K562 (cell line): Measurements from ENCODE around the gene MKRN2OS. TPM values are rescaled to one million over a fixed set of nuclear protein-coding genes. Genes with fewer than 3 reads are reported as not detected.

Source experiments
- ATAC-seq: fragments of 200-7000 bp; cut with Tn5 transposase; 3 replicates; pipeline ENCODE4 v1.9.1; 2020; ENCODE audit warnings: moderate library complexity
- BruUV-seq: library from RNA; stranded (reverse); fragments of 400-500 nt; replicated peaks from 2 replicates; lab custom pipeline; 2021; lab: Mats Ljungman, UMichigan
- CTCF ChIA-PET: fragments of 300-600 bp; formaldehyde crosslinking; extraction: SDS; loops from one replicate; lab custom pipeline; 2021; ENCODE audit warnings: low intra/inter-chr PET ratio; lab: Yijun Ruan, JAX
- POLR2A ChIA-PET: fragments of 300-600, 350-650 bp; sonication (Branson Sonifier 250); formaldehyde crosslinking; extraction: SDS; loops from one replicate; lab custom pipeline; 2021; ENCODE audit warnings: antibody characterized with exemption, inconsistent platforms; lab: Yijun Ruan, JAX
- DNase-seq, 4 experiments: peaks; one replicate each; pipeline versions ENCODE4 v3.0.0 to v3.0.0-alpha.2; 2011 to 2018; ENCODE audit warnings: low spot score in 3 of 4, mixed read lengths in 3 of 4; ENCODE audit errors: extremely low read depth in 1 of 4
- FAIRE-seq: peaks from 2 replicates; lab custom pipeline; 2011; peaks lifted over from hg19 to GRCh38; lab: Jason Lieb, UNC
- H2AFZ ChIP-seq: 2 replicates; pipeline ENCODE4 v1.6.0; 2011; ENCODE audit warnings: low read depth, low read length, control low read depth, inconsistent platforms
- H3K27ac ChIP-seq: fragments of 200-600 bp; 3 replicates; pipeline ENCODE4 v1.8.0; 2011; ENCODE audit warnings: low read depth, mild to moderate bottlenecking, control low read depth, inconsistent platforms, low read length, moderate library complexity, mixed read lengths; ENCODE audit errors: extremely low read depth
- H3K27me3 ChIP-seq, 2 experiments: fragments of 300-600 bp in 1 of 2; 2 replicates in 1 of 2; 3 replicates in 1 of 2; pipeline versions ENCODE4 v1.6.0 to v1.8.0; 2011; ENCODE audit warnings: inconsistent platforms in 2 of 2, low read length in 2 of 2, mild to moderate bottlenecking in 1 of 2, mixed read lengths in 1 of 2, moderate library complexity in 1 of 2; ENCODE audit not compliant: control insufficient read depth in 2 of 2, insufficient read depth in 2 of 2
- H3K36me3 ChIP-seq: fragments of 300-600 bp; 3 replicates; pipeline ENCODE4 v1.8.0; 2011; ENCODE audit warnings: mild to moderate bottlenecking, low read length, inconsistent platforms; ENCODE audit not compliant: control insufficient read depth, insufficient read depth
- H3K4me1 ChIP-seq, 2 experiments: fragments of 200-600 bp in 1 of 2; replicated peaks in 1 of 2; 2 replicates in 1 of 2; 3 replicates in 1 of 2; pipeline versions ENCODE4 v1.5.1 to v1.8.0; 2011; ENCODE audit warnings: inconsistent platforms in 2 of 2, low read length in 2 of 2, mild to moderate bottlenecking in 1 of 2, mixed read lengths in 1 of 2, moderate library complexity in 1 of 2; ENCODE audit not compliant: control insufficient read depth in 2 of 2, insufficient read depth in 2 of 2
- H3K4me2 ChIP-seq: 2 replicates; pipeline ENCODE4 v1.6.1; 2011; ENCODE audit warnings: low read length, control low read depth, inconsistent platforms, mixed read lengths; ENCODE audit not compliant: insufficient read depth
- H3K4me3 ChIP-seq: fragments of 200-600 bp; sonication (generic), shearing (Covaris generic); 2 replicates; pipeline ENCODE4 v1.5.1; 2016; ENCODE audit warnings: control low read depth, inconsistent platforms
- H3K79me2 ChIP-seq: fragments of 200-600 bp; 3 replicates; pipeline ENCODE4 v1.8.0; 2011; ENCODE audit warnings: low read length, inconsistent platforms; ENCODE audit not compliant: control insufficient read depth, insufficient read depth
- H3K9ac ChIP-seq, 2 experiments: 2 replicates each; pipeline versions ENCODE4 v1.6.0 to v1.6.1; 2011; ENCODE audit warnings: low read depth in 2 of 2, low read length in 2 of 2, control low read depth in 1 of 2, inconsistent platforms in 1 of 2, mild to moderate bottlenecking in 1 of 2, mixed read lengths in 1 of 2; ENCODE audit not compliant: insufficient read depth in 1 of 2
- H3K9me1 ChIP-seq: one replicate; pipeline ENCODE4 v1.6.0; 2011; ENCODE audit warnings: inconsistent platforms, mild to moderate bottlenecking, low read length, moderate library complexity; ENCODE audit not compliant: control insufficient read depth, insufficient read depth
- H3K9me3 ChIP-seq: replicated peaks from 2 replicates; pipeline ENCODE4 v1.5.1; 2011; ENCODE audit warnings: low read depth, low read length, inconsistent platforms; ENCODE audit not compliant: control insufficient read depth, insufficient read depth
- H4K20me1 ChIP-seq: replicated peaks from 2 replicates; pipeline ENCODE4 v1.6.1; 2011; ENCODE audit warnings: low read length, inconsistent platforms, mixed read lengths; ENCODE audit not compliant: control insufficient read depth, insufficient read depth
- ATF1 ChIP-seq, 2 experiments: fragments of 450-650 bp in 1 of 2; IDR thresholded peaks; 2 replicates each; pipeline ENCODE4 v1.6.1; 2016; ENCODE audit warnings: missing compliant biosample characterization in 1 of 2, missing genetic modification characterization in 1 of 2
- ERF ChIP-seq: fragments of 450-650 bp; formaldehyde crosslinking; IDR thresholded peaks from 2 replicates; pipeline ENCODE4 v1.4.0; 2020; ENCODE audit warnings: mild to moderate bottlenecking, mixed read lengths
- NUFIP1 ChIP-seq: fragments of 450-650 bp; IDR thresholded peaks from 2 replicates; pipeline ENCODE4 v1.6.1; 2018; ENCODE audit not compliant: partially characterized antibody
- RREB1 ChIP-seq: fragments of 250-450 bp; sonication (Bioruptor Pico); IDR thresholded peaks from 2 replicates; pipeline ENCODE4 v1.4.0; 2020
- SRSF9 ChIP-seq: fragments of 200-400 bp; formaldehyde crosslinking; IDR thresholded peaks from 2 replicates; pipeline ENCODE4 v1.6.1; 2017; ENCODE audit warnings: low read depth, low read length, borderline replicate concordance
- USF2 ChIP-seq: sonication (generic); formaldehyde crosslinking; IDR thresholded peaks from 2 replicates; pipeline ENCODE4 v1.5.0; 2020; ENCODE audit warnings: missing genetic modification reagents
- ZNF232 ChIP-seq: sonication (generic); formaldehyde crosslinking; IDR thresholded peaks from 2 replicates; pipeline ENCODE4 v1.8.0; 2022; ENCODE audit warnings: mild to moderate bottlenecking, missing genetic modification reagents
- ZNF431 ChIP-seq: sonication (generic); formaldehyde crosslinking; IDR thresholded peaks from 2 replicates; pipeline ENCODE4 v1.8.0; 2022; ENCODE audit warnings: mild to moderate bottlenecking, missing genetic modification reagents
- ZNF551 ChIP-seq: fragments of 250-450 bp; sonication (Bioruptor Pico); IDR thresholded peaks from 2 replicates; pipeline ENCODE4 v1.5.0; 2021; ENCODE audit warnings: mild to moderate bottlenecking, moderate library complexity
- WGBS: fragments of 100-300 bp; shearing (Covaris generic); methylation state at CpG from one replicate; pipeline ENCODE4 v1.1.6; 2016; ENCODE audit warnings: low coverage, mixed read lengths; ENCODE audit not compliant: insufficient coverage; ENCODE audit errors: missing lambda C conversion rate; 5-methylcytosine and 5-hydroxymethylcytosine counted together
- in situ Hi-C: fragments of 300-500 bp; cut with MboI; formaldehyde crosslinking; loops from 4 replicates; pipeline ENCODE4 v1.15.0; 2018; ENCODE audit warnings: inconsistent platforms, mixed read lengths
- intact Hi-C: fragments of 100-400 bp; cut with micrococcal nuclease; formaldehyde crosslinking; loops from 2 replicates; pipeline ENCODE4 v1.14.2; 2022
- polyA plus RNA-seq, 8 experiments: library from polyadenylated mRNA; depleted of rRNA in 4 of 8; stranded (reverse) in 5 of 8; unstranded in 3 of 8; fragments of >200 nt; fragmentation: Nextera tagmentation in 2 of 8; fragmentation: Illumina TruSeq in 1 of 8; extraction: Ambion mirVana in 2 of 8; extraction: Trizol in 1 of 8; gene quantifications; 2 replicates each; pipeline versions ENCODE4 v1.2.1 to v1.2.3, GENCODE V29; 2011 to 2014; ENCODE audit warnings: inconsistent platforms in 1 of 8, missing spikeins in 1 of 8
- total RNA-seq, 7 experiments: library from RNA; depleted of rRNA in 6 of 7; stranded (reverse); fragments of >200 nt in 6 of 7; fragmentation: Illumina TruSeq in 2 of 7; extraction: Trizol in 2 of 7; gene quantifications; 2 replicates each; pipeline versions ENCODE4 v1.2.1 to v1.2.3, GENCODE V29; 2011 to 2021; ENCODE audit warnings: low replicate concordance in 1 of 7

The MKRN2OS gene
- total and polyA plus RNA-seq, 9 of the 15 experiments (the other 6 are each of a cell fraction or from before 2014, with no cell fraction given): 0.11 to 0.27 (median 0.17) TPM; not detected in 6

- Histone ChIP-seq H3K4me1 (no peaks in the 10 kb centered on the region), H4K20me1 (no peaks in the 10 kb centered on the region; the same call in 1 of the 2 replicates), H2AFZ (no peak overlapping the region), H3K79me2 (no peaks in the 10 kb centered on the region), H3K27ac (no peak overlapping the region), H3K27me3 (no peaks in the 10 kb centered on the region)
- CTCF ChIA-PET: no interaction called here
- no peak for DNase-seq
- 96% methylated on average over 1 of the region's 1 CpG for WGBS
- intact Hi-C loops: no loop called here
- no peak for ATAC-seq
- TF ChIP-seq ERF (CRISPR knock-in tag): no peak
- no peak for TF ChIP-seq NUFIP1
- TF ChIP-seq ZNF551: no peak
- no peak for TF ChIP-seq RREB1 (CRISPR knock-in tag)
- TF ChIP-seq USF2 (CRISPR knock-in tag): no peak
- no peak for TF ChIP-seq ZNF431 (CRISPR knock-in tag)
- no peak for TF ChIP-seq ATF1 (CRISPR knock-in tag; IDR thresholded peaks at IDR 0.05)
- TF ChIP-seq ATF1 (tag; IDR thresholded peaks at IDR 0.05): no peak
- TF ChIP-seq ZNF232 (CRISPR knock-in tag): no peak
- no peak for TF ChIP-seq SRSF9
- TF ChIP-seq, all 486 proteins: peak for 0
- POLR2A ChIA-PET: interaction anchor here (0.6 kb wide), 1 partner anchor 58 kb away, joined by 3 read pairs; no protein-coding TSS in a partner anchor
- Histone ChIP-seq H3K4me3 (no peak overlapping the region), H3K4me2 (no peak overlapping the region), H3K9me3 (no peaks in the 10 kb centered on the region), H3K9ac (no peak overlapping the region), H3K9me1 (no peaks in the 10 kb centered on the region), H3K36me3 (peaks cover 93% of the 10 kb centered on the region)
- in situ Hi-C loops: no loop called here
- no TSS peak for BruUV-seq
- FAIRE-seq: no peak
Measured at GRCh38 chr3:12496453-12496761, 48.9 kb downstream of the MKRN2OS start.
